ENCODE measurements around the gene FBXW7.

- TF ChIP-seq CTCF (conservative IDR thresholded peaks at IDR 0.05 in 1 of 2, IDR thresholded peaks at IDR 0.05 in 1 of 2; ENCODE audit: low read depth in 1 of 2, low read length in 2 of 2) (no peak), EZH2 (IDR thresholded peaks at IDR 0.05; ENCODE audit: low read length, missing control alignments) (no peak)
Observed at GRCh38 chr4:152528060-152528459, 7.8 kb downstream of the FBXW7 start.
